WTC11 (cell line): ENCODE measurements around the gene NDUFAF2. TPM values are rescaled to one million over a fixed set of nuclear protein-coding genes. Genes with fewer than 3 reads are reported as not detected.

ENCODE experiments used
- ATAC-seq: fragments of 200-7000 bp; cut with Tn5 transposase; 2 replicates; pipeline ENCODE4 v1.10.0; 2021; ENCODE audit warnings: mild to moderate bottlenecking, moderate library complexity
- CTCF ChIA-PET: fragments of 300-600 bp; sonication (Branson Sonifier 250); formaldehyde crosslinking; loops from one replicate; lab custom pipeline; 2021; ENCODE audit warnings: antibody characterized with exemption; lab: Charles Lee
- POLR2A ChIA-PET: fragments of 350-600 bp; sonication (Branson Sonifier 250); formaldehyde crosslinking; loops from one replicate; lab custom pipeline; 2021; ENCODE audit warnings: antibody characterized with exemption; lab: Charles Lee
- DNase-seq: peaks from one replicate; pipeline ENCODE4 v3.0.0; 2021; ENCODE audit warnings: low spot score
- H3K27ac Mint-ChIP-seq: 2 replicates; pipeline ENCODE4 v1.8.0; 2021; ENCODE audit warnings: mixed read lengths
- H3K27me3 Mint-ChIP-seq: 2 replicates; pipeline ENCODE4 v1.8.0; 2021; ENCODE audit warnings: low read depth, mild to moderate bottlenecking, moderate library complexity, mixed read lengths
- H3K36me3 Mint-ChIP-seq: 2 replicates; pipeline ENCODE4 v1.8.0; 2021; ENCODE audit warnings: mixed read lengths
- H3K4me1 Mint-ChIP-seq: 2 replicates; pipeline ENCODE4 v1.8.0; 2022; ENCODE audit warnings: mixed read lengths
- H3K4me3 Mint-ChIP-seq: 2 replicates; pipeline ENCODE4 v1.8.0; 2021; ENCODE audit warnings: mild to moderate bottlenecking, moderate library complexity, mixed read lengths
- H3K9me3 Mint-ChIP-seq: 2 replicates; pipeline ENCODE4 v1.8.0; 2021; ENCODE audit warnings: mixed read lengths
- AFF4 ChIP-seq: sonication (generic); formaldehyde crosslinking; IDR thresholded peaks from 2 replicates; pipeline ENCODE4 v1.8.1; 2023; ENCODE audit warnings: mild to moderate bottlenecking, missing genetic modification reagents, borderline replicate concordance
- CDX4 ChIP-seq: fragments of 250-450 bp; sonication (Bioruptor Pico); IDR thresholded peaks from 2 replicates; pipeline ENCODE4 v1.9.0; 2021; ENCODE audit warnings: moderate library complexity, mild to moderate bottlenecking, inconsistent platforms, borderline replicate concordance
- EMX1 ChIP-seq: fragments of 250-450 bp; sonication (Bioruptor Pico); IDR thresholded peaks from 2 replicates; pipeline ENCODE4 v1.8.0; 2021; ENCODE audit warnings: mild to moderate bottlenecking
- ERG ChIP-seq: fragments of 250-450 bp; sonication (Bioruptor Pico); IDR thresholded peaks from 2 replicates; pipeline ENCODE4 v1.8.0; 2021; ENCODE audit warnings: mild to moderate bottlenecking
- ETV6 ChIP-seq: sonication (generic); formaldehyde crosslinking; IDR thresholded peaks from 2 replicates; pipeline ENCODE4 v1.8.1; 2022; ENCODE audit warnings: mild to moderate bottlenecking, missing genetic modification reagents
- NR1H2 ChIP-seq: sonication (generic); formaldehyde crosslinking; IDR thresholded peaks from 2 replicates; pipeline ENCODE4 v1.9.0; 2021; ENCODE audit warnings: mild to moderate bottlenecking, moderate library complexity, missing genetic modification reagents
- NR2C2 ChIP-seq: sonication (generic); formaldehyde crosslinking; IDR thresholded peaks from 2 replicates; pipeline ENCODE4 v1.8.0; 2022; ENCODE audit warnings: mild to moderate bottlenecking, missing genetic modification reagents
- NR3C1 ChIP-seq: sonication (generic); formaldehyde crosslinking; conservative IDR thresholded peaks from 2 replicates; pipeline ENCODE4 v1.8.1; 2023; ENCODE audit warnings: low read depth, mild to moderate bottlenecking, missing genetic modification reagents
- RORB ChIP-seq: fragments of 250-450 bp; sonication (Bioruptor Pico); IDR thresholded peaks from 2 replicates; pipeline ENCODE4 v1.9.0; 2021; ENCODE audit warnings: mild to moderate bottlenecking
- SMAD3 ChIP-seq: sonication (generic); formaldehyde crosslinking; IDR thresholded peaks from 2 replicates; pipeline ENCODE4 v1.8.0; 2022; ENCODE audit warnings: missing genetic modification reagents, mild to moderate bottlenecking, borderline replicate concordance
- SOX15 ChIP-seq: fragments of 250-450 bp; sonication (Bioruptor Pico); IDR thresholded peaks from 2 replicates; pipeline ENCODE4 v1.9.0; 2021; ENCODE audit warnings: mild to moderate bottlenecking
- TCF7 ChIP-seq: sonication (generic); formaldehyde crosslinking; IDR thresholded peaks from 2 replicates; pipeline ENCODE4 v1.8.0; 2022; ENCODE audit warnings: mild to moderate bottlenecking, low read depth, missing genetic modification reagents, moderate library complexity
- ZBTB21 ChIP-seq: sonication (generic); formaldehyde crosslinking; IDR thresholded peaks from 2 replicates; pipeline ENCODE4 v1.8.1; 2023; ENCODE audit warnings: mild to moderate bottlenecking, missing genetic modification reagents, borderline replicate concordance
- ZNF671 ChIP-seq: fragments of 250-450 bp; sonication (Bioruptor Pico); IDR thresholded peaks from 2 replicates; pipeline ENCODE4 v1.8.0; 2021; ENCODE audit warnings: mild to moderate bottlenecking
- total RNA-seq: library from RNA; stranded (reverse); gene quantifications from 3 replicates; pipeline ENCODE4 v1.2.3, GENCODE V29; 2021

The NDUFAF2 gene
- total RNA-seq, 1 experiment from 2014 or later, result 42.0 TPM

GRCh38 chr5:60997721-60998120 is 52.7 kb downstream of the NDUFAF2 start (continued):
- no peak for TF ChIP-seq NR3C1 (CRISPR knock-in tag)

- ATAC-seq, result no peak
- Mint-ChIP-seq H3K4me3 (no peak overlapping the region), H3K4me1 (peaks cover 17% of the 10 kb centered on the region), H3K9me3 (peaks cover 9% of the 10 kb centered on the region; the same call in 1 of the 2 replicates)
- no peak for DNase-seq
- CTCF ChIA-PET, result interaction anchor here (0.6 kb wide), 1 partner anchor 9 kb away, joined by 3 read pairs; no protein-coding TSS in a partner anchor
- TF ChIP-seq ZNF671 (CRISPR knock-in tag) (no peak), TCF7 (no peak), EMX1 (CRISPR knock-in tag) (no peak), CDX4 (no peak), ETV6 (no peak), SOX15 (CRISPR knock-in tag) (no peak), RORB (CRISPR knock-in tag) (no peak), NR1H2 (CRISPR knock-in tag) (no peak), NR2C2 (no peak), AFF4 (CRISPR knock-in tag) (no peak)
- TF ChIP-seq, all 79 proteins: peak for 0
- POLR2A ChIA-PET, result no interaction called here
- H3K27me3 Mint-ChIP-seq, result no peaks in the 10 kb centered on the region
- no peaks in the 10 kb centered on the region for H3K36me3 Mint-ChIP-seq
- H3K27ac Mint-ChIP-seq, result no peak overlapping the region
Observed at GRCh38 chr5:61000887-61001286, 55.9 kb downstream of the NDUFAF2 start.

GRCh38 chr5:61001647-61002046 is 56.6 kb downstream of the NDUFAF2 start:
- Mint-ChIP-seq H3K4me3 (no peak overlapping the region), H3K4me1 (peaks cover 17% of the 10 kb centered on the region), H3K9me3 (peaks cover 9% of the 10 kb centered on the region; the same call in 1 of the 2 replicates), H3K27ac (no peak overlapping the region), H3K36me3 (peaks cover 2% of the 10 kb centered on the region; the same call in 1 of the 2 replicates), H3K27me3 (no peaks in the 10 kb centered on the region)
- CTCF ChIA-PET, result no interaction called here
- ATAC-seq (no peak), DNase-seq (no peak)
- TF ChIP-seq ERG (CRISPR knock-in tag) (no peak), ZBTB21 (CRISPR knock-in tag) (no peak), EMX1 (CRISPR knock-in tag) (no peak)
- POLR2A ChIA-PET, result no interaction called here

GRCh38 chr5:61002611-61003355 is 57.8 kb downstream of the NDUFAF2 start:
- ATAC-seq, result no peak
- CTCF ChIA-PET, result no interaction called here
- H3K4me3 Mint-ChIP-seq, result no peak overlapping the region

More at GRCh38 chr5:61002611-61003355, 57.8 kb downstream of the NDUFAF2 start:
- TF ChIP-seq SMAD3, result no peak
- Mint-ChIP-seq H3K9me3 (peaks cover 9% of the 10 kb centered on the region; the same call in 1 of the 2 replicates), H3K27me3 (no peaks in the 10 kb centered on the region), H3K27ac (no peak overlapping the region), H3K36me3 (peaks cover 2% of the 10 kb centered on the region; the same call in 1 of the 2 replicates), H3K4me1 (peaks cover 17% of the 10 kb centered on the region)
- POLR2A ChIA-PET, result no interaction called here
- no peak for DNase-seq
